Hepatocyte (in vitro differentiated cells): Measurements from ENCODE around the gene SUN2. TPM values are rescaled to one million over a fixed set of nuclear protein-coding genes. Genes with fewer than 3 reads are reported as not detected.

ENCODE experiments used
- DNase-seq: peaks from one replicate; pipeline ENCODE4 v3.0.0-alpha.2; 2016; ENCODE audit warnings: low spot score
- H2AFZ ChIP-seq: fragments of 200-600 bp; sonication (generic); 2 replicates; pipeline ENCODE4 v1.6.0; 2016; ENCODE audit warnings: antibody characterized with exemption, mild to moderate bottlenecking
- H3K27ac ChIP-seq: fragments of 200-600 bp; sonication (generic); 2 replicates; pipeline ENCODE4 v1.5.1; 2016; ENCODE audit warnings: mild to moderate bottlenecking
- H3K27me3 ChIP-seq: fragments of 200-600 bp; sonication (generic); 2 replicates; pipeline ENCODE4 v1.6.1; 2016
- H3K36me3 ChIP-seq: fragments of 200-600 bp; sonication (generic); replicated peaks from 2 replicates; pipeline ENCODE4 v1.5.1; 2016; ENCODE audit warnings: low read depth; ENCODE audit not compliant: insufficient read depth
- H3K4me1 ChIP-seq: fragments of 200-600 bp; sonication (generic); 2 replicates; pipeline ENCODE4 v1.5.1; 2016; ENCODE audit warnings: mild to moderate bottlenecking, moderate library complexity; ENCODE audit not compliant: insufficient read depth
- H3K4me2 ChIP-seq: fragments of 200-600 bp; sonication (generic); 2 replicates; pipeline ENCODE4 v1.6.0; 2016
- H3K4me3 ChIP-seq: fragments of 200-600 bp; sonication (generic); 2 replicates; pipeline ENCODE4 v1.5.1; 2016; ENCODE audit warnings: mild to moderate bottlenecking
- H3K79me2 ChIP-seq: fragments of 200-600 bp; sonication (generic); 2 replicates; pipeline ENCODE4 v1.6.0; 2017; ENCODE audit warnings: mild to moderate bottlenecking
- H3K9me2 ChIP-seq: fragments of 200-600 bp; sonication (generic); replicated peaks from 2 replicates; pipeline ENCODE4 v1.6.0; 2017; ENCODE audit warnings: mild to moderate bottlenecking; ENCODE audit not compliant: insufficient read depth
- H3K9me3 ChIP-seq: fragments of 200-600 bp; sonication (generic); 2 replicates; pipeline ENCODE4 v1.5.1; 2016; ENCODE audit warnings: low read depth, mild to moderate bottlenecking
- H4K20me1 ChIP-seq: fragments of 200-600 bp; sonication (generic); 2 replicates; pipeline ENCODE4 v1.6.0; 2016; ENCODE audit warnings: mild to moderate bottlenecking; ENCODE audit not compliant: insufficient read depth, poor library complexity, severe bottlenecking
- CTCF ChIP-seq: fragments of 200-600 bp; sonication (generic); IDR thresholded peaks from 2 replicates; pipeline ENCODE4 v1.5.1; 2016; ENCODE audit warnings: antibody characterized with exemption, mild to moderate bottlenecking; ENCODE audit not compliant: poor library complexity
- EZH2 ChIP-seq: fragments of 200-600 bp; sonication (generic); IDR thresholded peaks from 2 replicates; pipeline ENCODE4 v1.6.1; 2016; ENCODE audit warnings: antibody characterized with exemption, mild to moderate bottlenecking, borderline replicate concordance
- EZH2phosphoT487 ChIP-seq: fragments of 200-600 bp; sonication (generic); IDR thresholded peaks from one replicate; pipeline ENCODE4 v1.6.1; 2018; ENCODE audit warnings: antibody characterized with exemption, mild to moderate bottlenecking, low read depth, moderate library complexity; ENCODE audit not compliant: unreplicated experiment, severe bottlenecking
- WGBS: methylation state at CpG from one replicate; pipeline ENCODE4 v1.1.6; 2016; ENCODE audit warnings: low lambda C conversion rate; ENCODE audit errors: missing lambda C conversion rate; 5-methylcytosine and 5-hydroxymethylcytosine counted together
- polyA plus RNA-seq: library from polyadenylated mRNA; unstranded; fragments of >200 nt; fragmentation: Nextera tagmentation; extraction: Ambion mirVana; gene quantifications from 2 replicates; pipeline ENCODE4 v1.2.1, GENCODE V29; 2016
- total RNA-seq: library from RNA; depleted of rRNA; stranded (reverse); fragments of >200 nt; gene quantifications from 2 replicates; pipeline ENCODE4 v1.2.3, GENCODE V29; 2014

Gene SUN2
- total and polyA plus RNA-seq, 2 experiments from 2014 or later, result 56.1 to 70.8 TPM

- no peak for TF ChIP-seq CTCF
- no peak for TF ChIP-seq EZH2phosphoT487
- TF ChIP-seq EZH2, result no peak
- H3K9me2 ChIP-seq, result no peaks in the 10 kb centered on the region
- no peaks in the 10 kb centered on the region for H4K20me1 ChIP-seq
- no peak overlapping the region for H2AFZ ChIP-seq
- no peaks in the 10 kb centered on the region for H3K27me3 ChIP-seq
- no peak overlapping the region for H3K4me2 ChIP-seq
- H3K4me3 ChIP-seq, result no peak overlapping the region
- no peaks in the 10 kb centered on the region for H3K4me1 ChIP-seq
- no peak overlapping the region for H3K27ac ChIP-seq
- no peaks in the 10 kb centered on the region for H3K79me2 ChIP-seq
- H3K9me3 ChIP-seq, result no peaks in the 10 kb centered on the region
- whole genome bisulfite sequencing, result 96% methylated on average over 15 of the region's 15 CpGs
- no peak for DNase-seq
- H3K36me3 ChIP-seq, result no peaks in the 10 kb centered on the region
These were observed 28.0 kb downstream of the SUN2 start for GRCh38 chr22:38727530-38728451.

DNA sequence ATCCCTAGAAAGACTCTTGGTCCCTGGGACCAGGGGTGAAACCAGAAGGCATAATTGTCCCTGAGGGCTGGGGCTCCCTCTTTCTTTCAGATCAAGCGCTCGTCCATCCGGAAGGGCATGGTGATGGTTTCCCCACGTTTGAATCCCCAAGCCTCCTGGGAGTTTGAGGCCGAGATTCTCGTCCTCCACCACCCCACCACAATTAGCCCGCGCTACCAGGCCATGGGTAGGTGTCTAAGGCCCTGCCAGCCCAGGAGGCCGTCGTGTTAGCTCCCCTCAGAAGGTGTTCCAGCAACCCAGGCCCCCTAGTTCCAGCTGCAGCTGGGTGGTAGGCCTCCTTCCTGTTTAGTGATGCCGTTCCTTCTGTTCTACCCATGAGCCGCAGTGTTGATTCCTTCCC, 28.7 kb downstream of the SUN2 start:
- Histone ChIP-seq H3K9me2 (no peaks in the 10 kb centered on the region), H3K4me1 (no peaks in the 10 kb centered on the region), H3K27ac (no peak overlapping the region), H3K27me3 (no peaks in the 10 kb centered on the region), H3K4me2 (no peak overlapping the region), H3K4me3 (no peak overlapping the region), H3K79me2 (no peaks in the 10 kb centered on the region), H3K36me3 (no peaks in the 10 kb centered on the region), H2AFZ (no peak overlapping the region), H4K20me1 (no peaks in the 10 kb centered on the region), H3K9me3 (no peaks in the 10 kb centered on the region)
- DNase-seq, result no peak
- 99% methylated on average over 12 of the region's 12 CpGs for WGBS
- TF ChIP-seq EZH2phosphoT487 (no peak), EZH2 (no peak), CTCF (no peak)

DNA sequence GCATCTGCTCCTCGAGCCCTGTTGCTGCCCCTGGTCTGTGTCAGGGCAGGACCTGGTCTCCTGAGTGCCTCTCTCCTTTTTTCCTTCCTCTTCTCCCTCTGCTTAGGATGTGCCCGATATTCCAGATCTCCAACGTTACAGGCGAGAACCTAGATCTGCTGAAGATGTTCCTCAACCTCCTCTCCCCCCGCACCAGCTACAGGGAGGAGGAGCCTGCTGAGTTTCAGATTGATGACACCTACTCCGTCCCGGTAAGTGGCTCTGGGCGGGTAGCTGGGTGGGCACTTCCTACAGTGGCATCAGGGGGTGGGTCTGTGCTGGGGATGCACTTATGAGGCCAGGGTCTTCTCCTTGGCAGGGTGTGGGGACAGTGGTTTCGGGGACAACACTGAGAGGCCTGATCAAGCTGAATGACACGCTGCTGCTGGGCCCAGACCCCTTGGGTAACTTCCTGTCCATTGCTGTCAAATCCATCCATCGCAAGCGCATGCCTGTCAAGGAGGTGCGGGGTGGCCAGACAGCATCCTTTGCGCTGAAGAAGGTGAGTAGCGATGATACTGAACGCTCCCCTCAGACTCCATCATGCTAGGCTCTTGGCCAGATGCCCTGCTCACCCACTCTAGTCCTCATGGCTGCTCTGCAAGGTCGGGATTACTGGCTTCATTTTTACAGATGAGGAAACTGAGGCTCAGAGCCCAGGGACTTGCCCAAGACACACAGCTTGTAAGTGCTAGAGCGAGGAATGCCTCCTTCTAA, 29.7 kb downstream of the SUN2 start:
- 96% methylated on average over 18 of the region's 18 CpGs for WGBS
- H3K36me3 ChIP-seq, result no peaks in the 10 kb centered on the region
- no peaks in the 10 kb centered on the region for H3K27me3 ChIP-seq
- H3K4me1 ChIP-seq, result no peaks in the 10 kb centered on the region
- no peak overlapping the region for H3K4me2 ChIP-seq
- H3K9me3 ChIP-seq, result no peaks in the 10 kb centered on the region
- DNase-seq, result no peak
- no peaks in the 10 kb centered on the region for H4K20me1 ChIP-seq
- no peaks in the 10 kb centered on the region for H3K9me2 ChIP-seq
- no peak for TF ChIP-seq EZH2phosphoT487
- no peak overlapping the region for H3K4me3 ChIP-seq
- H3K27ac ChIP-seq, result no peak overlapping the region
- no peaks in the 10 kb centered on the region for H3K79me2 ChIP-seq
- H2AFZ ChIP-seq, result no peak overlapping the region
